Progenitor cell of endocrine pancreas (in vitro differentiated cells): ENCODE results near the gene MT3. TPM values are rescaled to one million over a fixed set of nuclear protein-coding genes. Genes with fewer than 3 reads are reported as not detected.

ENCODE experiments used
- DNase-seq: peaks from one replicate; pipeline ENCODE4 v3.0.0; 2021; ENCODE audit warnings: low spot score; ENCODE audit not compliant: unreplicated experiment
- H3K27ac Mint-ChIP-seq: 2 replicates; pipeline ENCODE4 v1.8.0; 2021; ENCODE audit warnings: mild to moderate bottlenecking, moderate library complexity, mixed read lengths
- H3K27me3 Mint-ChIP-seq: 2 replicates; pipeline ENCODE4 v1.8.0; 2021; ENCODE audit warnings: mixed read lengths
- H3K36me3 Mint-ChIP-seq: 2 replicates; pipeline ENCODE4 v1.8.0; 2022; ENCODE audit warnings: mixed read lengths; ENCODE audit not compliant: insufficient read depth
- H3K4me1 Mint-ChIP-seq: 2 replicates; pipeline ENCODE4 v1.8.0; 2021; ENCODE audit warnings: low read depth, mixed read lengths
- H3K4me3 Mint-ChIP-seq: 2 replicates; pipeline ENCODE4 v1.8.0; 2021; ENCODE audit warnings: low read depth, mild to moderate bottlenecking, moderate library complexity, mixed read lengths
- H3K9me3 Mint-ChIP-seq: 2 replicates; pipeline ENCODE4 v1.8.0; 2021; ENCODE audit warnings: low read depth, mixed read lengths
- CTCF ChIP-seq: fragments of 200-600 bp; sonication (generic); IDR thresholded peaks from one replicate; pipeline ENCODE4 v1.5.0; 2021; ENCODE audit warnings: antibody characterized with exemption, mild to moderate bottlenecking; ENCODE audit not compliant: unreplicated experiment
- total RNA-seq: library from RNA; stranded (reverse); gene quantifications from 2 replicates; pipeline ENCODE4 v1.2.1, GENCODE V29; 2021

MT3 gene
- total RNA-seq, 1 donor from 2014 or later: not detected

DNA sequence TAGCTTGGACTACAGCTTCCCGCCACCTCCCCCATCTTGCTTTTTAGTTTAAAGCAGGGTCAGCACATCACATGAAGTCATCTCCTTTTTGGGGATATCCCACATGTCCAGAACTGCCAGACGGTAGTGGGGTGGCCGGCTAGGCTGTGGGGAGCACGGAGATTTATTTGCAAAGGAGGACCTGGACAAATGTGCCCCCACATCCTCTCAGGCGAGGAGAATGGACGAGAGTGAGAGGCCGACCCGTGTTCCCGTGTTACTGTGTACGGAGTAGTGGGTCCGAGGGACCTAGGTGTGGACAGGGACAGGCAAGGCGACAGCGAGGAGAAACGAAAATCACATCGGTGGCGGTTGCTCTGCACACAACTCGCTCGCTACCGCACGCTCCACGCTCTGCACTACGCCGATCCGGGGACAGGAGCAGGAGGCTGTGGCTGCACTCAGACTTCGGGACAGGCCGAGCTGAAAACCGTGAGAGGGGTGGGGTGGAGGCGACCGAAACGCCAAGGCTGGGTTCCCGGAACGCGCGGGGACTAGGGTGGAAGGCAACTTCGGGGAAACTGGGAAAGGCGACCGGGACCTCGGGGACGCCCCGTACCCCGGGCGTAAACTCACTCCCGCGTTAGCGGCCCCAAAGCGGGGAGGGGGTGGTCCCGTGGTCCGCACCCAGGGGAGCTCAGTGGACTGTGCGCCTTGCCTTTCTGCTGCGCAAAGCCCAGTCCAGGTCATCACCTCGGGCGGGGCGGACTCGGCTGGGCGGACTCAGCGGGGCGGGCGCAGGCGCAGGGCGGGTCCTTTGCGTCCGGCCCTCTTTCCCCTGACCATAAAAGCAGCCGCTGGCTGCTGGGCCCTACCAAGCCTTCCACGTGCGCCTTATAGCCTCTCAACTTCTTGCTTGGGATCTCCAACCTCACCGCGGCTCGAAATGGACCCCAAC lies 48.8 kb downstream of the MT3 start, which contains the start of gene MT1A:
Gene MT1A (plus strand): TSS at position 853 of the 937 bp plus-strand sequence. CDS start 73 bp downstream, at position 926.
- Mint-ChIP-seq H3K27me3 (peaks cover 96% of the 10 kb centered on the region), H3K27ac (no peak within 1 kb of the TSS), H3K4me3 (peak within 1 kb of the TSS; percentile 16), H3K9me3 (no peaks in the 10 kb centered on the region), H3K36me3 (no peaks in the 10 kb centered on the region), H3K4me1 (no peaks in the 10 kb centered on the region)
- TF ChIP-seq CTCF: no peak
- no peak for DNase-seq

DNA sequence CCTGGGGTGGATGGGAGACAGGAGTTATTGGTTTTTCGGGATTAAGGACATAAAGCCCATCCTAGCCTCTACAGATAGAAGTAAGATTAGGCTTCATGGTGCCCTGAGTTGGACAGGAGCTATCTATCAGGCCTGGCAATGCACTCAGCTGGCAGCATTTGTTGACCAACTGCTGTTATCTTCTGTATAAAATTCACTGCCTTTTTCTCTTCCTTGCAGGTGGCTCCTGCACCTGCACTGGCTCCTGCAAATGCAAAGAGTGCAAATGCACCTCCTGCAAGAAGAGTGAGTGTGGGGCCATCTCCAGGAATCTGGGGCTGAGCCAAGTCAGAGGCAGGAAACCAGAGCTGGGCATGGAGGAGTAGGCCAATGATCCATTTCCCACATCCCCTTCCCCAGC lies 49.7 kb downstream of the MT3 start:
- Mint-ChIP-seq H3K9me3 (no peaks in the 10 kb centered on the region), H3K27me3 (peaks cover 94% of the 10 kb centered on the region), H3K4me3 (no peak overlapping the region), H3K27ac (no peak overlapping the region), H3K36me3 (no peaks in the 10 kb centered on the region), H3K4me1 (peaks cover 3% of the 10 kb centered on the region)
- DNase-seq: no peak
- no peak for TF ChIP-seq CTCF

DNA sequence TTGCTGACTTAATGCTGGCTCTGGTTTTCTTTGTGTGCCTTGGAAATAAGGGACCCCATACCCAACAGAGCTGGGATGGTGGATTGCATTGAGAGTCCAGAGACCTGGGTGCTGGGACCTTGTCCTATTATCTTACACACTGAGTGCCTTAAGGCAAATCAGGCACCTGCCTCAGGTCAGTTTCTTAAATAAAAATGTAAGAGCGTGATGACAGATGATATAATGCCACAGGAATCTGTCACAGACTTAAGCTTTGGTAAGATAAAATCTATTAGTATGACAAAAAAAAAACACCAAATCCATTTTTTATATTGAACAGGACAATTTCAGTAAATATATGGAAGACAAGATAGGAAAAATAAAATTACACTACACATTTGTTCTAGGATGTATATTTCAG lies 50.7 kb downstream of the MT3 start:
- H3K36me3 Mint-ChIP-seq: no peaks in the 10 kb centered on the region
- no peak for TF ChIP-seq CTCF
- H3K4me1 Mint-ChIP-seq: peaks cover 3% of the 10 kb centered on the region
- H3K27me3 Mint-ChIP-seq: peaks cover 94% of the 10 kb centered on the region
- H3K4me3 Mint-ChIP-seq: no peak overlapping the region
- no peak for DNase-seq
- no peak overlapping the region for H3K27ac Mint-ChIP-seq
- no peaks in the 10 kb centered on the region for H3K9me3 Mint-ChIP-seq

Other genes with a start within 250 kb of the MT3 start
- gene AMFR, start 164.0 kb upstream of the MT3 start, total RNA-seq: 55.8 and 66.3 TPM in 2 replicates
- 139 and 142 TPM in 2 replicates for gene NUDT21, start 138.2 kb upstream of the MT3 start, total RNA-seq
- 32.0 and 33.6 TPM in 2 replicates for gene OGFOD1, start 138.0 kb upstream of the MT3 start, total RNA-seq
- gene BBS2, start 69.5 kb upstream of the MT3 start, total RNA-seq: 52.3 and 56.0 TPM in 2 replicates
- not detected in 2 replicates for gene MT4, start 24.5 kb upstream of the MT3 start, total RNA-seq
- gene MT2A, start 19.1 kb downstream of the MT3 start, total RNA-seq: 11.5 TPM in 2 replicates
- gene MT1E, start 36.3 kb downstream of the MT3 start, total RNA-seq: 4.0 and 5.2 TPM in 2 replicates
- not detected in 2 replicates for gene MT1M, start 43.1 kb downstream of the MT3 start, total RNA-seq
- gene MT1A, start 49.1 kb downstream of the MT3 start, total RNA-seq: not detected in 2 replicates
- not detected in 2 replicates for gene MT1B, start 62.4 kb downstream of the MT3 start, total RNA-seq
- gene MT1F, start 68.4 kb downstream of the MT3 start, total RNA-seq: 6.3 and 7.2 TPM in 2 replicates
- 1.8 and 2.9 TPM in 2 replicates for gene MT1G, start 78.5 kb downstream of the MT3 start, total RNA-seq
- not detected in 2 replicates for gene MT1H, start 80.3 kb downstream of the MT3 start, total RNA-seq
- 6.8 and 6.9 TPM in 2 replicates for gene MT1X, start 92.9 kb downstream of the MT3 start, total RNA-seq
- gene NUP93, start 140.6 kb downstream of the MT3 start, total RNA-seq: 74.4 and 76.9 TPM in 2 replicates